K562 (cell line): Measurements from ENCODE around the gene KIAA1958. TPM values are rescaled to one million over a fixed set of nuclear protein-coding genes. Genes with fewer than 3 reads are reported as not detected.

Experiments used
- ATAC-seq: fragments of 200-7000 bp; cut with Tn5 transposase; 3 replicates; pipeline ENCODE4 v1.9.1; 2020; ENCODE audit warnings: moderate library complexity
- BruUV-seq: library from RNA; stranded (reverse); fragments of 400-500 nt; replicated peaks from 2 replicates; lab custom pipeline; 2021; lab: Mats Ljungman, UMichigan
- CTCF ChIA-PET: fragments of 300-600 bp; formaldehyde crosslinking; extraction: SDS; loops from one replicate; lab custom pipeline; 2021; ENCODE audit warnings: low intra/inter-chr PET ratio; lab: Yijun Ruan, JAX
- POLR2A ChIA-PET: fragments of 300-600, 350-650 bp; sonication (Branson Sonifier 250); formaldehyde crosslinking; extraction: SDS; loops from one replicate; lab custom pipeline; 2021; ENCODE audit warnings: antibody characterized with exemption, inconsistent platforms; lab: Yijun Ruan, JAX
- DNase-seq, 4 experiments: peaks; one replicate each; pipeline versions ENCODE4 v3.0.0 to v3.0.0-alpha.2; 2011 to 2018; ENCODE audit warnings: low spot score in 3 of 4, mixed read lengths in 3 of 4; ENCODE audit errors: extremely low read depth in 1 of 4
- FAIRE-seq: peaks from 2 replicates; lab custom pipeline; 2011; peaks lifted over from hg19 to GRCh38; lab: Jason Lieb, UNC
- H2AFZ ChIP-seq: 2 replicates; pipeline ENCODE4 v1.6.0; 2011; ENCODE audit warnings: low read depth, low read length, control low read depth, inconsistent platforms
- H3K27ac ChIP-seq: fragments of 200-600 bp; 3 replicates; pipeline ENCODE4 v1.8.0; 2011; ENCODE audit warnings: low read depth, mild to moderate bottlenecking, control low read depth, inconsistent platforms, low read length, moderate library complexity, mixed read lengths; ENCODE audit errors: extremely low read depth
- H3K27me3 ChIP-seq, 2 experiments: fragments of 300-600 bp in 1 of 2; 2 replicates in 1 of 2; 3 replicates in 1 of 2; pipeline versions ENCODE4 v1.6.0 to v1.8.0; 2011; ENCODE audit warnings: inconsistent platforms in 2 of 2, low read length in 2 of 2, mild to moderate bottlenecking in 1 of 2, mixed read lengths in 1 of 2, moderate library complexity in 1 of 2; ENCODE audit not compliant: control insufficient read depth in 2 of 2, insufficient read depth in 2 of 2
- H3K36me3 ChIP-seq: fragments of 300-600 bp; 3 replicates; pipeline ENCODE4 v1.8.0; 2011; ENCODE audit warnings: mild to moderate bottlenecking, low read length, inconsistent platforms; ENCODE audit not compliant: control insufficient read depth, insufficient read depth
- H3K4me1 ChIP-seq, 2 experiments: fragments of 200-600 bp in 1 of 2; replicated peaks in 1 of 2; 2 replicates in 1 of 2; 3 replicates in 1 of 2; pipeline versions ENCODE4 v1.5.1 to v1.8.0; 2011; ENCODE audit warnings: inconsistent platforms in 2 of 2, low read length in 2 of 2, mild to moderate bottlenecking in 1 of 2, mixed read lengths in 1 of 2, moderate library complexity in 1 of 2; ENCODE audit not compliant: control insufficient read depth in 2 of 2, insufficient read depth in 2 of 2
- H3K4me2 ChIP-seq: 2 replicates; pipeline ENCODE4 v1.6.1; 2011; ENCODE audit warnings: low read length, control low read depth, inconsistent platforms, mixed read lengths; ENCODE audit not compliant: insufficient read depth
- H3K4me3 ChIP-seq: fragments of 200-600 bp; sonication (generic), shearing (Covaris generic); 2 replicates; pipeline ENCODE4 v1.5.1; 2016; ENCODE audit warnings: control low read depth, inconsistent platforms
- H3K79me2 ChIP-seq: fragments of 200-600 bp; 3 replicates; pipeline ENCODE4 v1.8.0; 2011; ENCODE audit warnings: low read length, inconsistent platforms; ENCODE audit not compliant: control insufficient read depth, insufficient read depth
- H3K9ac ChIP-seq, 2 experiments: 2 replicates each; pipeline versions ENCODE4 v1.6.0 to v1.6.1; 2011; ENCODE audit warnings: low read depth in 2 of 2, low read length in 2 of 2, control low read depth in 1 of 2, inconsistent platforms in 1 of 2, mild to moderate bottlenecking in 1 of 2, mixed read lengths in 1 of 2; ENCODE audit not compliant: insufficient read depth in 1 of 2
- H3K9me1 ChIP-seq: one replicate; pipeline ENCODE4 v1.6.0; 2011; ENCODE audit warnings: inconsistent platforms, mild to moderate bottlenecking, low read length, moderate library complexity; ENCODE audit not compliant: control insufficient read depth, insufficient read depth
- H3K9me3 ChIP-seq: replicated peaks from 2 replicates; pipeline ENCODE4 v1.5.1; 2011; ENCODE audit warnings: low read depth, low read length, inconsistent platforms; ENCODE audit not compliant: control insufficient read depth, insufficient read depth
- H4K20me1 ChIP-seq: replicated peaks from 2 replicates; pipeline ENCODE4 v1.6.1; 2011; ENCODE audit warnings: low read length, inconsistent platforms, mixed read lengths; ENCODE audit not compliant: control insufficient read depth, insufficient read depth
- MEIS2 ChIP-seq: fragments of 450-650 bp; IDR thresholded peaks from 2 replicates; pipeline ENCODE4 v1.6.1; 2014; ENCODE audit warnings: mild to moderate bottlenecking; ENCODE audit not compliant: partially characterized antibody
- NFE2L1 ChIP-seq: fragments of 450-650 bp; IDR thresholded peaks from 2 replicates; pipeline ENCODE4 v1.6.1; 2016; ENCODE audit warnings: missing genetic modification characterization, low read depth, mild to moderate bottlenecking, missing compliant biosample characterization, moderate library complexity, borderline replicate concordance
- POLR2B ChIP-seq: fragments of 450-650 bp; IDR thresholded peaks from 2 replicates; pipeline ENCODE4 v1.6.1; 2018; ENCODE audit warnings: low read depth; ENCODE audit not compliant: partially characterized antibody
- RFX1 ChIP-seq: fragments of 450-650 bp; IDR thresholded peaks from 2 replicates; pipeline ENCODE4 v1.6.1; 2016; ENCODE audit warnings: mild to moderate bottlenecking, moderate library complexity
- whole genome bisulfite sequencing: fragments of 100-300 bp; shearing (Covaris generic); methylation state at CpG from one replicate; pipeline ENCODE4 v1.1.6; 2016; ENCODE audit warnings: low coverage, mixed read lengths; ENCODE audit not compliant: insufficient coverage; ENCODE audit errors: missing lambda C conversion rate; 5-methylcytosine and 5-hydroxymethylcytosine counted together
- in situ Hi-C: fragments of 300-500 bp; cut with MboI; formaldehyde crosslinking; loops from 4 replicates; pipeline ENCODE4 v1.15.0; 2018; ENCODE audit warnings: inconsistent platforms, mixed read lengths
- intact Hi-C: fragments of 100-400 bp; cut with micrococcal nuclease; formaldehyde crosslinking; loops from 2 replicates; pipeline ENCODE4 v1.14.2; 2022
- polyA plus RNA-seq, 8 experiments: library from polyadenylated mRNA; depleted of rRNA in 4 of 8; stranded (reverse) in 5 of 8; unstranded in 3 of 8; fragments of >200 nt; fragmentation: Nextera tagmentation in 2 of 8; fragmentation: Illumina TruSeq in 1 of 8; extraction: Ambion mirVana in 2 of 8; extraction: Trizol in 1 of 8; gene quantifications; 2 replicates each; pipeline versions ENCODE4 v1.2.1 to v1.2.3, GENCODE V29; 2011 to 2014; ENCODE audit warnings: inconsistent platforms in 1 of 8, missing spikeins in 1 of 8
- total RNA-seq, 7 experiments: library from RNA; depleted of rRNA in 6 of 7; stranded (reverse); fragments of >200 nt in 6 of 7; fragmentation: Illumina TruSeq in 2 of 7; extraction: Trizol in 2 of 7; gene quantifications; 2 replicates each; pipeline versions ENCODE4 v1.2.1 to v1.2.3, GENCODE V29; 2011 to 2021; ENCODE audit warnings: low replicate concordance in 1 of 7
- TF ChIP-seq, protein P1 (sequence below): fragments of 450-650 bp; IDR thresholded peaks from 2 replicates; pipeline ENCODE4 v1.6.1; 2016
- TF ChIP-seq, protein P2 (sequence below): fragments of 450-650 bp; formaldehyde crosslinking; IDR thresholded peaks from 2 replicates; pipeline ENCODE4 v1.4.0; 2022; ENCODE audit warnings: mild to moderate bottlenecking, moderate library complexity
- TF ChIP-seq, protein P3 (sequence below), 2 experiments: IDR thresholded peaks in 1 of 2; conservative IDR thresholded peaks in 1 of 2; 2 replicates each; pipeline ENCODE4 v1.6.1; 2016; ENCODE audit warnings: low read depth in 2 of 2, mild to moderate bottlenecking in 1 of 2, missing compliant biosample characterization in 1 of 2, missing genetic modification characterization in 1 of 2, moderate library complexity in 1 of 2

Gene KIAA1958
- total and polyA plus RNA-seq, 9 of the 15 experiments (the other 6 are each of a cell fraction or from before 2014, with no cell fraction given) = 1.1 to 16.0 (median 10.1) TPM

DNA sequence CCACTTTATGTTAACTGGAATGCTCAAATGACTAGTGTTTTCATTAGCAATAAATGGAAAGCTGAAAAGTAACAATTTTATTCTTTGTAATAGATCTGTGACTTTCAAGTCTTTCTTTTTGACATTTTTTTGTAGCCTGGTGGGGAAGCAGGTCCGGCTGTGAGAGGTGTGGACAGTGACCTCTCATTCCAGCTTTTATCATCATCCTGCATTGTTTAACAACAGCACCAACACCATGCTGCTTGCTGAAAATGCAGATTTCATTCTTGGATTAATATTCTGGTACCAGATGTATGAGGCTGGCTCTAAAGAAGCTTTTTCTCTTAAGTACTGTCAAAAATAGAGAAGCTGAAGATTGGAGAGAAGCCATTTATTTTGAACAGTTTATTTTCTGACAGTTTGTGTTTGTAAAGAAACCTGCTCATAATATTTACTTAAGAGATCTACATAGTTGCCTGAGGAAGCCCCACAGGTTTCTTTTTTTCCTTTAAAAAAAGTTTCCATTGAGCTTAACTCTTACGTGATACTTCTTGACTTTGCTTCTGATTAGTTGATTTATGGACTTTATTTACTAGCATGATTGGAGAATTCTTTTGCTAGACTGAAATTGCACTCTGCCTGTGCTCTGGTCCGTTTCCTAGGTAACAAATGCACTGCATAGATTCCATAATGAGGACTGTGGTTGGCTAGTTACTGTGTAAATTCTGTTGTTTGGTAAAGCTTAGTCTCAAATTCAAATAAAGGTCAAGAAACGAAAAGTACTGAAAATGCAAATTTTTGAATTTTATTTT lies 3.4 kb downstream of the KIAA1958 start:
- TF ChIP-seq, protein P1, sequence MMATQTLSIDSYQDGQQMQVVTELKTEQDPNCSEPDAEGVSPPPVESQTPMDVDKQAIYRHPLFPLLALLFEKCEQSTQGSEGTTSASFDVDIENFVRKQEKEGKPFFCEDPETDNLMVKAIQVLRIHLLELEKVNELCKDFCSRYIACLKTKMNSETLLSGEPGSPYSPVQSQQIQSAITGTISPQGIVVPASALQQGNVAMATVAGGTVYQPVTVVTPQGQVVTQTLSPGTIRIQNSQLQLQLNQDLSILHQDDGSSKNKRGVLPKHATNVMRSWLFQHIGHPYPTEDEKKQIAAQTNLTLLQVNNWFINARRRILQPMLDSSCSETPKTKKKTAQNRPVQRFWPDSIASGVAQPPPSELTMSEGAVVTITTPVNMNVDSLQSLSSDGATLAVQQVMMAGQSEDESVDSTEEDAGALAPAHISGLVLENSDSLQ = peak; percentile 25; the same call in 1 of the 2 replicates
- TF ChIP-seq, protein P2, sequence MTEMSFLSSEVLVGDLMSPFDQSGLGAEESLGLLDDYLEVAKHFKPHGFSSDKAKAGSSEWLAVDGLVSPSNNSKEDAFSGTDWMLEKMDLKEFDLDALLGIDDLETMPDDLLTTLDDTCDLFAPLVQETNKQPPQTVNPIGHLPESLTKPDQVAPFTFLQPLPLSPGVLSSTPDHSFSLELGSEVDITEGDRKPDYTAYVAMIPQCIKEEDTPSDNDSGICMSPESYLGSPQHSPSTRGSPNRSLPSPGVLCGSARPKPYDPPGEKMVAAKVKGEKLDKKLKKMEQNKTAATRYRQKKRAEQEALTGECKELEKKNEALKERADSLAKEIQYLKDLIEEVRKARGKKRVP (CRISPR knock-in tag) = 0 out of 2 replicates have a peak, but pooled peaks have one; percentile 11
- TF ChIP-seq, protein P3, sequence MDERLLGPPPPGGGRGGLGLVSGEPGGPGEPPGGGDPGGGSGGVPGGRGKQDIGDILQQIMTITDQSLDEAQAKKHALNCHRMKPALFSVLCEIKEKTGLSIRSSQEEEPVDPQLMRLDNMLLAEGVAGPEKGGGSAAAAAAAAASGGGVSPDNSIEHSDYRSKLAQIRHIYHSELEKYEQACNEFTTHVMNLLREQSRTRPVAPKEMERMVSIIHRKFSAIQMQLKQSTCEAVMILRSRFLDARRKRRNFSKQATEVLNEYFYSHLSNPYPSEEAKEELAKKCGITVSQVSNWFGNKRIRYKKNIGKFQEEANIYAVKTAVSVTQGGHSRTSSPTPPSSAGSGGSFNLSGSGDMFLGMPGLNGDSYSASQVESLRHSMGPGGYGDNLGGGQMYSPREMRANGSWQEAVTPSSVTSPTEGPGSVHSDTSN (CRISPR knock-in tag; IDR thresholded peaks at IDR 0.05; ENCODE audit: low read depth) = no peak
- TF ChIP-seq, protein P3 (tag; conservative IDR thresholded peaks at IDR 0.05; ENCODE audit: low read depth) = peak; percentile 51
- TF ChIP-seq MEIS2 = peak; percentile 75
- TF ChIP-seq RFX1 = peak; percentile 70
- no peak for TF ChIP-seq POLR2B
- TF ChIP-seq NFE2L1 (tag) = no peak
- TF ChIP-seq, all 486 proteins: peak for 5
- 44% methylated on average over 4 of the region's 4 CpGs for WGBS
- Histone ChIP-seq H3K27ac (no peak overlapping the region; the same call in 2 of the 3 replicates), H3K4me2 (no peak overlapping the region), H3K9me1 (no peaks in the 10 kb centered on the region), H3K27me3 (no peaks in the 10 kb centered on the region), H3K4me1 (peaks cover 6 to 32% of the 10 kb centered on the region in 2 experiments; a peak in 4 of 5 replicates), H3K4me3 (no peak overlapping the region), H3K79me2 (peaks cover 95% of the 10 kb centered on the region), H3K9me3 (peaks cover 9% of the 10 kb centered on the region; the same call in 1 of the 2 replicates), H2AFZ (no peak overlapping the region), H4K20me1 (0 out of 2 replicates have a peak, but pooled peaks cover 4% of the 10 kb centered on the region), H3K36me3 (peaks cover 33% of the 10 kb centered on the region), H3K9ac (no peak overlapping the region)
- POLR2A ChIA-PET = interaction anchor here (1.0 to 1.6 kb wide), 3 partner anchors 8 to 731 kb away, joined by 3 to 5 read pairs (median 4); no protein-coding TSS in a partner anchor
- peak; percentile 35 for FAIRE-seq
- intact Hi-C loops = loop anchor here (5.0 kb wide), 1 partner anchor 68 kb away; no protein-coding TSS in a partner anchor
- no TSS peak for BruUV-seq
- CTCF ChIA-PET = no interaction called here
- no peak for DNase-seq
- in situ Hi-C loops = no loop called here
- ATAC-seq = no peak
